HG03045 (cell line): Measurements from ENCODE around the gene TDRD10.
A peak's percentile ranks its signal among the peaks of the same experiment; 100 is the strongest.

Experiments used
- ATAC-seq: cut with Tn5 transposase; IDR thresholded peaks from one replicate; pipeline ENCODE4 v1.9.1; 2021; ENCODE audit warnings: mild to moderate bottlenecking, moderate library complexity; ENCODE audit not compliant: unreplicated experiment

TDRD10 gene

GRCh38 chr1:154551474-154551873 is 49.5 kb downstream of the TDRD10 start:
- no peak for ATAC-seq

GRCh38 chr1:154552036-154552435 is 50.0 kb downstream of the TDRD10 start:
- no peak for ATAC-seq

- ATAC-seq: no peak
Measured at GRCh38 chr1:154553056-154554030, 51.3 kb downstream of the TDRD10 start.

- no peak for ATAC-seq
Measured at GRCh38 chr1:154556422-154556821, 54.4 kb downstream of the TDRD10 start.

GRCh38 chr1:154557248-154557938 is 55.4 kb downstream of the TDRD10 start:
- no peak for ATAC-seq

- peak; percentile 11 for ATAC-seq
Measured at GRCh38 chr1:154557939-154558719, 56.1 kb downstream of the TDRD10 start, which contains the start of gene UBE2Q1. Gene UBE2Q1 (minus strand): TSS chr1:154558662. CDS start chr1:154558553, 109 bp downstream.

- peak; percentile 84 for ATAC-seq
Measured at GRCh38 chr1:154558720-154559465, 56.9 kb downstream of the TDRD10 start.

- ATAC-seq: peak; percentile 36
Measured at GRCh38 chr1:154559466-154560044, 57.5 kb downstream of the TDRD10 start.

- no peak for ATAC-seq
Measured at GRCh38 chr1:154565876-154566275, 63.9 kb downstream of the TDRD10 start.

- peak; percentile 56 for ATAC-seq
Measured at GRCh38 chr1:154567386-154568156, 65.6 kb downstream of the TDRD10 start, which contains the start of gene CHRNB2. Gene CHRNB2 (plus strand): TSS chr1:154567778. CDS start chr1:154568045, 267 bp downstream.

GRCh38 chr1:154568157-154568815 is 66.3 kb downstream of the TDRD10 start:
- no peak for ATAC-seq

GRCh38 chr1:154571244-154571963 is 69.4 kb downstream of the TDRD10 start:
- ATAC-seq: no peak

- no peak for ATAC-seq
Measured at GRCh38 chr1:154571964-154572288, 69.9 kb downstream of the TDRD10 start.

- no peak for ATAC-seq
Measured at GRCh38 chr1:154572468-154573167, 70.6 kb downstream of the TDRD10 start.

- no peak for ATAC-seq
Measured at GRCh38 chr1:154573168-154573510, 71.1 kb downstream of the TDRD10 start.

- ATAC-seq: no peak
Measured at GRCh38 chr1:154574716-154575115, 72.7 kb downstream of the TDRD10 start.

- no peak for ATAC-seq
Measured at GRCh38 chr1:154575147-154575927, 73.3 kb downstream of the TDRD10 start.
